H9 (cell line): ENCODE results near the gene FGF12. TPM values are rescaled to one million over a fixed set of nuclear protein-coding genes. Genes with fewer than 3 reads are reported as not detected.

ENCODE experiments used
- DNase-seq: peaks from one replicate; pipeline ENCODE4 v3.0.0-alpha.2; 2017
- H2AFZ ChIP-seq: one replicate; pipeline ENCODE4 v1.6.1; 2013; ENCODE audit warnings: mild to moderate bottlenecking, low read length, control low read depth, moderate library complexity
- H2AK5ac ChIP-seq: 2 replicates; pipeline ENCODE4 v1.6.1; 2013; ENCODE audit warnings: low read length, control low read depth, mixed read lengths; ENCODE audit not compliant: insufficient read length
- H2BK120ac ChIP-seq: one replicate; pipeline ENCODE4 v1.6.1; 2013; ENCODE audit warnings: low read depth, mild to moderate bottlenecking, low read length, control low read depth, inconsistent platforms; ENCODE audit not compliant: poor library complexity, severe bottlenecking
- H2BK12ac ChIP-seq: 2 replicates; pipeline ENCODE4 v1.6.1; 2013; ENCODE audit warnings: low read length, control low read depth, mixed read lengths, low read depth; ENCODE audit not compliant: insufficient read length
- H2BK15ac ChIP-seq: 2 replicates; pipeline ENCODE4 v1.6.1; 2013; ENCODE audit warnings: low read depth, low read length, control low read depth
- H2BK20ac ChIP-seq: one replicate; pipeline ENCODE4 v1.6.1; 2013; ENCODE audit warnings: low read depth, mild to moderate bottlenecking, low read length, control low read depth, inconsistent platforms; ENCODE audit not compliant: poor library complexity, severe bottlenecking
- H2BK5ac ChIP-seq: 2 replicates; pipeline ENCODE4 v1.6.1; 2013; ENCODE audit warnings: low read length, control low read depth, mixed read lengths; ENCODE audit not compliant: insufficient read length
- H3K14ac ChIP-seq: 2 replicates; pipeline ENCODE4 v1.6.1; 2013; ENCODE audit warnings: low read length, control low read depth; ENCODE audit not compliant: insufficient read depth
- H3K18ac ChIP-seq: 2 replicates; pipeline ENCODE4 v1.6.1; 2013; ENCODE audit warnings: low read depth, mild to moderate bottlenecking, mixed read lengths, low read length, control low read depth; ENCODE audit not compliant: insufficient read length
- H3K23ac ChIP-seq: 2 replicates; pipeline ENCODE4 v1.6.1; 2013; ENCODE audit warnings: low read length, control low read depth, mixed read lengths, low read depth; ENCODE audit not compliant: insufficient read length
- H3K23me2 ChIP-seq: 2 replicates; pipeline ENCODE4 v1.6.1; 2013; ENCODE audit warnings: low read depth, mild to moderate bottlenecking, mixed read lengths, low read length, control low read depth; ENCODE audit not compliant: insufficient read length, poor library complexity, severe bottlenecking
- H3K27ac ChIP-seq: 2 replicates; pipeline ENCODE4 v1.5.1; 2013; ENCODE audit warnings: low read length, control low read depth, mixed read lengths, low read depth; ENCODE audit not compliant: insufficient read length
- H3K27me3 ChIP-seq: 2 replicates; pipeline ENCODE4 v1.6.1; 2013; ENCODE audit warnings: low read length, control low read depth, inconsistent platforms; ENCODE audit not compliant: insufficient read depth
- H3K4ac ChIP-seq: 2 replicates; pipeline ENCODE4 v1.6.1; 2013; ENCODE audit warnings: low read depth, mild to moderate bottlenecking, control low read depth, inconsistent platforms, low read length, moderate library complexity
- H3K4me1 ChIP-seq: 2 replicates; pipeline ENCODE4 v1.6.1; 2013; ENCODE audit warnings: low read length, control low read depth, inconsistent platforms; ENCODE audit not compliant: insufficient read depth
- H3K4me2 ChIP-seq: 2 replicates; pipeline ENCODE4 v1.6.1; 2013; ENCODE audit warnings: low read length, control low read depth, mixed read lengths; ENCODE audit not compliant: insufficient read length, insufficient read depth
- H3K56ac ChIP-seq: 2 replicates; pipeline ENCODE4 v1.6.1; 2013; ENCODE audit warnings: low read depth, mild to moderate bottlenecking, mixed read lengths, low read length, control low read depth; ENCODE audit not compliant: insufficient read length
- H3K79me1 ChIP-seq: 2 replicates; pipeline ENCODE4 v1.6.1; 2013; ENCODE audit warnings: low read depth, mild to moderate bottlenecking, moderate library complexity, low read length, control low read depth, inconsistent platforms; ENCODE audit not compliant: insufficient read depth, poor library complexity, severe bottlenecking
- H3K79me2 ChIP-seq: 2 replicates; pipeline ENCODE4 v1.6.1; 2013; ENCODE audit warnings: low read length, control low read depth, inconsistent platforms; ENCODE audit not compliant: insufficient read depth
- H3K9ac ChIP-seq: 2 replicates; pipeline ENCODE4 v1.6.1; 2013; ENCODE audit warnings: low read length, control low read depth, mixed read lengths; ENCODE audit not compliant: insufficient read length; ENCODE audit errors: extremely low read depth
- H3K9me3 ChIP-seq: one replicate; pipeline ENCODE4 v1.6.1; 2013; ENCODE audit warnings: low read depth, low read length, inconsistent platforms; ENCODE audit not compliant: control insufficient read depth
- H3T11ph ChIP-seq: one replicate; pipeline ENCODE4 v1.6.1; 2013; ENCODE audit warnings: mild to moderate bottlenecking, low read length, control low read depth, inconsistent platforms
- H4K20me1 ChIP-seq: one replicate; pipeline ENCODE4 v1.6.1; 2013; ENCODE audit not compliant: control insufficient read depth, insufficient read length, insufficient read depth
- H4K5ac ChIP-seq: 2 replicates; pipeline ENCODE4 v1.6.1; 2013; ENCODE audit warnings: low read depth, mild to moderate bottlenecking, mixed read lengths, low read length, control low read depth; ENCODE audit not compliant: insufficient read length
- H4K8ac ChIP-seq: replicated peaks from 2 replicates; pipeline ENCODE4 v1.6.1; 2013; ENCODE audit warnings: low read length, control low read depth, mixed read lengths, low read depth; ENCODE audit not compliant: insufficient read length
- H4K91ac ChIP-seq: 2 replicates; pipeline ENCODE4 v1.6.1; 2013; ENCODE audit warnings: low read depth, mild to moderate bottlenecking, moderate library complexity, mixed read lengths, low read length, control low read depth; ENCODE audit not compliant: insufficient read length
- H3K27ac Mint-ChIP-seq, 3 experiments: 2 replicates in 2 of 3; 3 replicates in 1 of 3; pipeline ENCODE4 v1.8.0; 2020 to 2021; ENCODE audit warnings: mixed read lengths in 3 of 3, mild to moderate bottlenecking in 1 of 3, moderate library complexity in 1 of 3
- H3K27me3 Mint-ChIP-seq: 2 replicates; pipeline ENCODE4 v1.8.0; 2021; ENCODE audit warnings: low read depth, mild to moderate bottlenecking, moderate library complexity, mixed read lengths
- H3K36me3 Mint-ChIP-seq, 3 experiments: 2 replicates in 2 of 3; 3 replicates in 1 of 3; pipeline ENCODE4 v1.8.0; 2020 to 2021; ENCODE audit warnings: low read depth in 3 of 3, mixed read lengths in 3 of 3; ENCODE audit not compliant: insufficient read depth in 1 of 3
- H3K4me1 Mint-ChIP-seq, 2 experiments: 2 replicates each; pipeline ENCODE4 v1.8.0; 2020; ENCODE audit warnings: mixed read lengths in 2 of 2
- H3K4me3 Mint-ChIP-seq, 2 experiments: 2 replicates in 1 of 2; 3 replicates in 1 of 2; pipeline ENCODE4 v1.8.0; 2020 to 2021; ENCODE audit warnings: mild to moderate bottlenecking in 2 of 2, mixed read lengths in 2 of 2, moderate library complexity in 1 of 2
- H3K9me3 Mint-ChIP-seq, 2 experiments: 2 replicates in 1 of 2; 3 replicates in 1 of 2; pipeline ENCODE4 v1.8.0; 2020; ENCODE audit warnings: mild to moderate bottlenecking in 2 of 2, mixed read lengths in 2 of 2, moderate library complexity in 1 of 2
- CTCF ChIP-seq: fragments of 200-600 bp; sonication (generic); conservative IDR thresholded peaks from 3 replicates; pipeline ENCODE4 v1.8.0; 2021; ENCODE audit warnings: antibody characterized with exemption, mild to moderate bottlenecking
- WGBS: extraction: QIAGEN DNeasy Blood & Tissue Kit; methylation state at CpG from one replicate; pipeline ENCODE4 v1.1.7; 2013; ENCODE audit warnings: missing lambda C conversion rate, low lambda C conversion rate, mixed read lengths; ENCODE audit not compliant: insufficient read length; ENCODE audit errors: extremely low coverage; 5-methylcytosine and 5-hydroxymethylcytosine counted together
- total RNA-seq: library from RNA; stranded (reverse); gene quantifications from 2 replicates; pipeline ENCODE4 v1.2.1, GENCODE V29; 2021

FGF12 gene
- total RNA-seq, 1 experiment from 2014 or later = 5.6 TPM

GRCh38 chr3:192747746-192748145, 20.4 kb upstream of the FGF12 start:
- Histone ChIP-seq H2BK12ac (no peak overlapping the region), H3K18ac (no peak overlapping the region), H3K4me2 (no peak overlapping the region), H3K56ac (no peak overlapping the region), H2AFZ (no peak overlapping the region), H4K5ac (no peak overlapping the region), H3K4me1 (peaks cover 3% of the 10 kb centered on the region; the same call in 1 of the 2 replicates), H4K20me1 (no peaks in the 10 kb centered on the region), H2AK5ac (no peak overlapping the region), H3K79me1 (no peaks in the 10 kb centered on the region), H3K9me3 (no peaks in the 10 kb centered on the region), H3K23ac (no peak overlapping the region), H3K27me3 (no peaks in the 10 kb centered on the region), H2BK20ac (no peak overlapping the region), H3K4ac (no peak overlapping the region), H3K79me2 (no peaks in the 10 kb centered on the region), H3K9ac (no peak overlapping the region), H3K14ac (no peak overlapping the region), H3T11ph (peak overlapping the region; percentile 59), H3K27ac (no peak overlapping the region), H2BK5ac (no peak overlapping the region), H3K23me2 (no peaks in the 10 kb centered on the region), H4K91ac (no peak overlapping the region), H2BK15ac (no peak overlapping the region), H4K8ac (no peak overlapping the region), H2BK120ac (no peak overlapping the region)
- H3K4me1 Mint-ChIP-seq = peaks cover 51 to 53% of the 10 kb centered on the region in 2 experiments
- peaks cover 2 to 7% of the 10 kb centered on the region in 2 experiments; a peak in 4 of 5 replicates for H3K9me3 Mint-ChIP-seq
- H3K36me3 Mint-ChIP-seq = peaks cover 0 to 6% (median 5%) of the 10 kb centered on the region in 3 experiments; a peak in 6 of 7 replicates
- WGBS = no CpG with 5 or more reads among the region's 3 CpGs
- no peaks in the 10 kb centered on the region for H3K27me3 Mint-ChIP-seq
- DNase-seq = no peak
- H3K4me3 Mint-ChIP-seq = no peak overlapping the region
- no peak for TF ChIP-seq CTCF
- peak overlapping the region in 1 of 3 experiments; percentile 95; a peak in 1 of 7 replicates for H3K27ac Mint-ChIP-seq
